Measurements from ENCODE around the gene CDYL.

DNA sequence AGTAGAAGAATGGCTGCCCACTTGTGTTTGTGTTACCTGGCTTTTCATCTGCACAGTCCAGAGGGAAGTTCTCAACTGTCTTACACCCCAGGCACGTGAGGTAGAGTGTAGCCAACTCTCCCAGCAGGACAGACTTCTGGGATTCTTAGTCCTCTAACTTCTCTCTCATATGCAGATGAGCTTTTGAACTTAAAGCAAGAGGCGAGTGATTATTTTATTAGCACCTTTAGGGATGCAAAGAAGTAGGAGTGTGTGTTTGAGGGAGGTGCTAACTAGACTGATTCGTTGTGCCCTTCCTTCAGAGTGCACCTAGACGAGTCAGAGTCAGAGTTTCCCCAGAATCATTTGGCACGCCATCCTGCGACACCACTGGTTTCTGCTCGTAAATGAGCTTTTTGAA is 10.8 kb downstream of the CDYL start:
- TF ChIP-seq, protein P1, sequence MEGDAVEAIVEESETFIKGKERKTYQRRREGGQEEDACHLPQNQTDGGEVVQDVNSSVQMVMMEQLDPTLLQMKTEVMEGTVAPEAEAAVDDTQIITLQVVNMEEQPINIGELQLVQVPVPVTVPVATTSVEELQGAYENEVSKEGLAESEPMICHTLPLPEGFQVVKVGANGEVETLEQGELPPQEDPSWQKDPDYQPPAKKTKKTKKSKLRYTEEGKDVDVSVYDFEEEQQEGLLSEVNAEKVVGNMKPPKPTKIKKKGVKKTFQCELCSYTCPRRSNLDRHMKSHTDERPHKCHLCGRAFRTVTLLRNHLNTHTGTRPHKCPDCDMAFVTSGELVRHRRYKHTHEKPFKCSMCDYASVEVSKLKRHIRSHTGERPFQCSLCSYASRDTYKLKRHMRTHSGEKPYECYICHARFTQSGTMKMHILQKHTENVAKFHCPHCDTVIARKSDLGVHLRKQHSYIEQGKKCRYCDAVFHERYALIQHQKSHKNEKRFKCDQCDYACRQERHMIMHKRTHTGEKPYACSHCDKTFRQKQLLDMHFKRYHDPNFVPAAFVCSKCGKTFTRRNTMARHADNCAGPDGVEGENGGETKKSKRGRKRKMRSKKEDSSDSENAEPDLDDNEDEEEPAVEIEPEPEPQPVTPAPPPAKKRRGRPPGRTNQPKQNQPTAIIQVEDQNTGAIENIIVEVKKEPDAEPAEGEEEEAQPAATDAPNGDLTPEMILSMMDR (IDR thresholded peaks at IDR 0.05) = no peak
- no peak for TF ChIP-seq POLR2A (IDR thresholded peaks at IDR 0.05; ENCODE audit: low read depth)
- no peak for TF ChIP-seq EP300 (IDR thresholded peaks at IDR 0.05)
